Measurements from ENCODE around the gene OVOL1.

- TF ChIP-seq POLR2A (IDR thresholded peaks at IDR 0.05) (no peak), POLR2AphosphoS5 (IDR thresholded peaks at IDR 0.05) (no peak), CTCF (IDR thresholded peaks at IDR 0.05) (no peak), EP300 (IDR thresholded peaks at IDR 0.05) (no peak)
Measured at GRCh38 chr11:65743681-65744025, 43.2 kb upstream of the OVOL1 start.

All from gastroesophageal sphincter (tissue), 3 donors.